ENCODE results near the gene STEAP3. TPM values are rescaled to one million over a fixed set of nuclear protein-coding genes. Genes with fewer than 3 reads are reported as not detected.

The STEAP3 gene
- total and polyA plus RNA-seq, 2 donors (not counting 3 experiments of a cell fraction or from before 2014, with no cell fraction given): 8.6 to 17.4 TPM

DNA sequence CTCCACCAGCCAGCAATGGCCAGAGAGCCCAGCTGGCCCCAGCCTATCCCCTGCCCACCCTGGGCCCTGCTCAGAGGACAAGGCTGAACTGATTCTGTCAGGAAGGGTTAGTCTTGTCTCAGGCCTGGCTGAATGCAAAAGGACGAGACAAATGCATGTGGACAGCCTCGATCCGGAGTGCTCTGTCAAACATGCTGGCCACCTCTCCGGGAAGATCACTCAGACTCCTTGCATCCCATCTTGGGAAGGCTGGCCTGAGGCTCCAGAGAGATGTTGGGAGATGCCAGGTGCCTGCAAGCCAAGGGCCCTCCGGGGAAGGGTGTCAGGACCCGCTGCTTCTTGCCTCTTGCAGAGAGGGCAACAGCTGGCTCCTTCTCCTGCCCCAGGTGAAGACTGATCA lies 44.9 kb upstream of the STEAP3 start:
- H3K9me1 ChIP-seq (replicated peaks; ENCODE audit: control insufficient read depth, extremely low read depth, insufficient read depth, low read length): no peaks in the 10 kb centered on the region
- dilution Hi-C loops (cut with MboI; ENCODE audit: extremely low pct_ligation_motif_present, low sequenced_read_pairs) (no loop called here), intact Hi-C loops (cut with micrococcal nuclease) (no loop called here)
- H3K79me2 ChIP-seq (ENCODE audit: control insufficient read depth, insufficient read depth, low read length): no peaks in the 10 kb centered on the region
- H3K9ac ChIP-seq (replicated peaks; ENCODE audit: extremely low read depth, insufficient read depth, low read length): no peak overlapping the region
- no peaks in the 10 kb centered on the region for H3K4me1 ChIP-seq (ENCODE audit: control insufficient read depth, extremely low read depth, insufficient read depth, low read length)
- BruUV-seq (replicated peaks): no TSS peak
- H3K4me3 ChIP-seq (replicated peaks in 1 of 3; ENCODE audit: insufficient read depth in 1 of 3, low read depth in 1 of 3, low read length in 3 of 3): no peak overlapping the region
- no peak overlapping the region for H2AFZ ChIP-seq (ENCODE audit: low read depth, low read length)
- no peak overlapping the region for H3K27ac ChIP-seq (ENCODE audit: insufficient read depth, low read depth, low read length)
- DNase-seq (ENCODE audit: low read depth, low spot score) (no peak), FAIRE-seq (no peak)
- H4K20me1 ChIP-seq (replicated peaks; ENCODE audit: control insufficient read depth, extremely low read depth, insufficient read depth, low read length): no peaks in the 10 kb centered on the region
- TF ChIP-seq EZH2 (IDR thresholded peaks at IDR 0.05; ENCODE audit: borderline replicate concordance, low read depth, low read length, severe bottlenecking): no peak
- no peak for TF ChIP-seq GATA2 (IDR thresholded peaks at IDR 0.05; ENCODE audit: insufficient read depth, insufficient read length, low read depth, low read length)
- TF ChIP-seq POLR2AphosphoS5 (IDR thresholded peaks at IDR 0.05; ENCODE audit: insufficient read depth, low read depth, low read length): no peak
- TF ChIP-seq MAX (IDR thresholded peaks at IDR 0.05; ENCODE audit: insufficient read depth, insufficient read length): no peak
- TF ChIP-seq FOS (IDR thresholded peaks at IDR 0.05; ENCODE audit: borderline replicate concordance, insufficient read depth, low read length): no peak
- no peak for TF ChIP-seq JUN (IDR thresholded peaks at IDR 0.05; ENCODE audit: borderline replicate concordance, insufficient read depth, insufficient read length, low read depth)
- TF ChIP-seq POLR2A (IDR thresholded peaks at IDR 0.05; ENCODE audit: low read depth, low read length): no peak
- TF ChIP-seq, protein P1, sequence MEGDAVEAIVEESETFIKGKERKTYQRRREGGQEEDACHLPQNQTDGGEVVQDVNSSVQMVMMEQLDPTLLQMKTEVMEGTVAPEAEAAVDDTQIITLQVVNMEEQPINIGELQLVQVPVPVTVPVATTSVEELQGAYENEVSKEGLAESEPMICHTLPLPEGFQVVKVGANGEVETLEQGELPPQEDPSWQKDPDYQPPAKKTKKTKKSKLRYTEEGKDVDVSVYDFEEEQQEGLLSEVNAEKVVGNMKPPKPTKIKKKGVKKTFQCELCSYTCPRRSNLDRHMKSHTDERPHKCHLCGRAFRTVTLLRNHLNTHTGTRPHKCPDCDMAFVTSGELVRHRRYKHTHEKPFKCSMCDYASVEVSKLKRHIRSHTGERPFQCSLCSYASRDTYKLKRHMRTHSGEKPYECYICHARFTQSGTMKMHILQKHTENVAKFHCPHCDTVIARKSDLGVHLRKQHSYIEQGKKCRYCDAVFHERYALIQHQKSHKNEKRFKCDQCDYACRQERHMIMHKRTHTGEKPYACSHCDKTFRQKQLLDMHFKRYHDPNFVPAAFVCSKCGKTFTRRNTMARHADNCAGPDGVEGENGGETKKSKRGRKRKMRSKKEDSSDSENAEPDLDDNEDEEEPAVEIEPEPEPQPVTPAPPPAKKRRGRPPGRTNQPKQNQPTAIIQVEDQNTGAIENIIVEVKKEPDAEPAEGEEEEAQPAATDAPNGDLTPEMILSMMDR (IDR thresholded peaks at IDR 0.05; ENCODE audit: extremely low read depth in 1 of 2, insufficient read depth in 1 of 2, low read depth in 1 of 2, low read length in 2 of 2): no peak
- H3K4me2 ChIP-seq (ENCODE audit: insufficient read depth, low read length): no peak overlapping the region
- no peaks in the 10 kb centered on the region for H3K36me3 ChIP-seq (ENCODE audit: control insufficient read depth in 2 of 2, extremely low read depth in 1 of 2, insufficient read depth in 2 of 2, low read length in 2 of 2)
- ChIA-PET POLR2A (no interaction called here), CTCF (interaction anchor here (0.8 kb wide), 1 partner anchor 297 kb away, joined by 3 read pairs; no protein-coding TSS in a partner anchor)
- no peaks in the 10 kb centered on the region for H3K9me3 ChIP-seq (replicated peaks; ENCODE audit: control insufficient read depth, insufficient read depth, low read length)
- H3K27me3 ChIP-seq (ENCODE audit: control insufficient read depth in 2 of 2, insufficient read depth in 2 of 2, low read length in 2 of 2): no peaks in the 10 kb centered on the region
